ENCODE measurements around the gene GARIN5B. TPM values are rescaled to one million over a fixed set of nuclear protein-coding genes. Genes with fewer than 3 reads are reported as not detected.

The GARIN5B gene
- total and polyA plus RNA-seq, 2 of the 13 experiments (the other 11 are each of a cell fraction or from before 2014, with no cell fraction given), result not detected

GRCh38 chr19:55385724-55386492, 22.8 kb upstream of the GARIN5B start, which contains the start of gene RPL28:
Gene RPL28 (plus strand): TSS chr19:55385932. CDS start chr19:55386358, 426 bp downstream.
- intact Hi-C loops (cut with micrococcal nuclease; ENCODE audit: unreplicated experiment) (loop anchor here (1.0 to 5.0 kb wide), 3 partner anchors 54 to 180 kb away; no protein-coding TSS in a partner anchor), in situ Hi-C loops (cut with HindIII; ENCODE audit: extremely low pct_ligation_motif_present, low pct_unique_long_range_greater_than_20kb) (no loop called here)
- Histone ChIP-seq H3K27ac (ENCODE audit: extremely low read length, insufficient read depth, low read length) (peak within 1 kb of the TSS; percentile 92), H3K27me3 (ENCODE audit: control insufficient read depth in 1 of 2, insufficient read depth in 2 of 2, low read length in 2 of 2) (no peaks in the 10 kb centered on the region; a peak in 1 of 5 replicates), H3K9ac (ENCODE audit: insufficient read depth, low read depth, low read length) (peak within 1 kb of the TSS; percentile 96), H3K79me2 (ENCODE audit: insufficient read depth, low read length) (peaks cover 30% of the 10 kb centered on the region), H3K9me3 (ENCODE audit: low read length) (no peaks in the 10 kb centered on the region), H3K36me3 (replicated peaks in 1 of 2; ENCODE audit: control insufficient read depth in 1 of 2, insufficient read depth in 2 of 2, low read length in 2 of 2) (peaks cover 13 to 35% of the 10 kb centered on the region in 2 experiments), H2AFZ (ENCODE audit: low read length) (no peak within 1 kb of the TSS), H3K4me1 (ENCODE audit: insufficient read depth, low read length) (peaks cover 42% of the 10 kb centered on the region), H3K4me2 (ENCODE audit: low read depth, low read length) (peak within 1 kb of the TSS; percentile 96), H4K20me1 (ENCODE audit: insufficient read depth, low read length) (peaks cover 41% of the 10 kb centered on the region), H3K4me3 (replicated peaks in 1 of 3; ENCODE audit: insufficient read depth in 1 of 3, low read depth in 2 of 3, low read length in 3 of 3) (peak within 1 kb of the TSS; percentile 86 to 100 (median 89))
- WGBS (ENCODE audit: low lambda C conversion rate), result under 1% methylated on average over 33 of the region's 68 CpGs
- CTCF ChIA-PET (ENCODE audit: low intra/inter-chr PET ratio, low total read pairs), result no interaction called here
- POLR2A ChIA-PET, result interaction anchor here (0.5 to 9.7 kb wide), 3 partner anchors 21 to 106 kb away, joined by 3 to 62 read pairs (median 3); partner anchors contain the start of genes GARIN5B, HSPBP1 and UBE2S
- TSS peak; percentile 80 for BruUV-seq (replicated peaks)
- peak; percentile 96 for DNase-seq (ENCODE audit: low spot score)
- FAIRE-seq, result peak; percentile 99
- peak; percentile 77 for ATAC-seq
- no peak for TF ChIP-seq NFE2 (CRISPR knock-in tag; IDR thresholded peaks at IDR 0.05)
- TF ChIP-seq FOXP4 (CRISPR knock-in tag; IDR thresholded peaks at IDR 0.05), result peak; percentile 51; the same call in 1 of the 2 replicates
- no peak for TF ChIP-seq REXO4 (CRISPR knock-in tag; IDR thresholded peaks at IDR 0.05; ENCODE audit: borderline replicate concordance)
- TF ChIP-seq ZNF382 (CRISPR knock-in tag; IDR thresholded peaks at IDR 0.05; ENCODE audit: borderline replicate concordance), result no peak
- no peak; the same call in 1 of the 2 replicates for TF ChIP-seq ZNF891 (CRISPR knock-in tag; IDR thresholded peaks at IDR 0.05)
- peak; percentile 93 for TF ChIP-seq ELF3 (CRISPR knock-in tag; IDR thresholded peaks at IDR 0.05)
- TF ChIP-seq CHD2 (IDR thresholded peaks at IDR 0.05; ENCODE audit: low read depth, low read length), result no peak
- no peak for TF ChIP-seq HNF1A (IDR thresholded peaks at IDR 0.05; ENCODE audit: low read depth)
- peak; percentile 43; the same call in 1 of the 2 replicates for TF ChIP-seq HNF1A (CRISPR knock-in tag; IDR thresholded peaks at IDR 0.05; ENCODE audit: borderline replicate concordance)
- no peak for TF ChIP-seq FOXP1 (IDR thresholded peaks at IDR 0.05)
- TF ChIP-seq FOXP1 (CRISPR knock-in tag; IDR thresholded peaks at IDR 0.05), result no peak
- TF ChIP-seq IRF1 (CRISPR knock-in tag; IDR thresholded peaks at IDR 0.05; ENCODE audit: low read depth), result no peak
- no peak for TF ChIP-seq ZNF496 (CRISPR knock-in tag; IDR thresholded peaks at IDR 0.05; ENCODE audit: insufficient replicate concordance)
- no peak for TF ChIP-seq ZNF720 (CRISPR knock-in tag; IDR thresholded peaks at IDR 0.05)
- TF ChIP-seq RXRB (CRISPR knock-in tag; IDR thresholded peaks at IDR 0.05; ENCODE audit: borderline replicate concordance), result peak; percentile 72
